Right forelimb (tissue), 1 donor: ENCODE measurements around the gene VTN.

Experiments
- DNase-seq: peaks from one replicate; pipeline ENCODE4 v3.0.0-alpha.2; 2018

VTN gene

DNA sequence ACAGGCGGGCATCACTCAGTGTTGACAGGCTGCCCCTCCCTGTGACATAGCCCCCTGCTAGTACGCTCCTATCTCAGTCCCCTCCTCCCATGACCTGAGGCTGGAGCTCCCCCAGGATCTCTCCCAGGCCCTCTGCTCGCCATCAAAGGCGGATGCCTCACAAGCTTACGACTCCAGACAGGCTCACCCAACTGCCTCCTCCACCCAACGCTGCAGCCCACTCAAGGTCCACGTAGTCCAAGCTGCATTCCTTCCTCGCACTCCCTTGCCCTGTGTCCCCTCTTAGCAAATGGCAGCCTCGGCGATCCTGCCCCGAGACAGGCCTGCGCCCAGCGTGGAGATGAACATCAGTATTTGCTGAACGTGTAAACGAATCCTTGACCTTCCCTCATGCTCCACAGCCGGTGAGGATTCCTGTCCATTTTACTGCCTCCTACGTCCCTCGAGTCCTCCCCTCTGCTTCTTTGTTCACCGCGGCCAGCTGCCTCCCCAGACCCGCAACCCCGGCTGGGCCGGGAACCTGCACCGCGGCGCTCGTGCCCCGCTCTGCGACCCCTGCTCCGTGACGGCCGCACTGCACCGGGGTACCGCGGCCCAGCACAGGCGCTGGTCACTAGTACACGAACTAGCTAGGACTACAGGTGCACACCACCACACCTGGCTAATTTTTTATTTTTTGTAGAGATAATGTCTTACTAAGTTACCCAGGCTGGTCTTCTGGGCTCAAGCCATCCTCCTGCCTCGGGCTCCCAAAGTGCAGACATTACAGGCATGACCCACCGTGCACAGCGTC, 51.9 kb downstream of the VTN start:
- no peak for DNase-seq
